GM18873 (cell line): ENCODE results near the gene MTHFD2L.
"Not testable (repeated sequence)": the region's sequence is repeated elsewhere in the genome, so short reads cannot be mapped to it uniquely, and the experiment has no call there.

Experiments used
- ATAC-seq: cut with Tn5 transposase; IDR thresholded peaks from one replicate; pipeline ENCODE4 v1.9.1; 2021; ENCODE audit warnings: mild to moderate bottlenecking, moderate library complexity, moderate number of reproducible peaks; ENCODE audit not compliant: unreplicated experiment, low FRiP score

Gene MTHFD2L

DNA sequence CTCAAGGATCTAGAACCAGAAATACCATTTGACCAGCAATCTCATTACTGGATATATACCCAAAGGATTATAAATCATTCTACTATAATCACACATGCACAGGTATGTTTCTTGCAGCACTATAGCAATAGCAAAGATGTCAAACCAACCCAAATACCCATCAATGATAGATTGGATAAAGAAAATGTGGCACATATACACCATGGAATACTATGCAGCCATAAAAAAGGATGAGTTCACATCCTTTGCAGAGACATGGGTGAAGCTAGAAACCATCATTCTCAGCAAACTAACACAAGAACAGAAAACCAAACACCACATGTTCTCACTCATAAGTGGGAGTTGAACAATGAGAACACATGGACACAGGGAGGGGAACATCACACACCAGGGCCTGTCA is 25.7 kb upstream of the MTHFD2L start:
- not testable (repeated sequence) for ATAC-seq

DNA sequence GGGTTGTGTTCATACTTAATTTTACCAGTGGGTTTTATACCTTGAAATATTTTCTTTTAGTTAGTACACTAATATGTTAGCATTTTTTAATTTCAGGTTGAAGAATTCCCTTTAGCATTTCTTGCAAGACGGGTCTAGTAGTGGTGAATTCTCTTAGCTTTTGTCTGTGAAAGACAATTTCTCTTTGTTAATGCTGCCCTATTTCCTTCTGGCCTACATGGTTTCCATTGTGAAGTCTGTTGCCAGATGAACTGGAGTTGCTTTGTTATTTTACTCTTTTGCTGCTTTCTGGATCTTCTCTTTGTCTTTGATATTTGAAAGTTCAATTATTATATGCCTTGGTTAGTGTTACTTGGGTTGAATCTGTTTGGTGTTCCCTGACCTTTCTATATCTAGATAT is 25.0 kb upstream of the MTHFD2L start:
- no peak for ATAC-seq

DNA sequence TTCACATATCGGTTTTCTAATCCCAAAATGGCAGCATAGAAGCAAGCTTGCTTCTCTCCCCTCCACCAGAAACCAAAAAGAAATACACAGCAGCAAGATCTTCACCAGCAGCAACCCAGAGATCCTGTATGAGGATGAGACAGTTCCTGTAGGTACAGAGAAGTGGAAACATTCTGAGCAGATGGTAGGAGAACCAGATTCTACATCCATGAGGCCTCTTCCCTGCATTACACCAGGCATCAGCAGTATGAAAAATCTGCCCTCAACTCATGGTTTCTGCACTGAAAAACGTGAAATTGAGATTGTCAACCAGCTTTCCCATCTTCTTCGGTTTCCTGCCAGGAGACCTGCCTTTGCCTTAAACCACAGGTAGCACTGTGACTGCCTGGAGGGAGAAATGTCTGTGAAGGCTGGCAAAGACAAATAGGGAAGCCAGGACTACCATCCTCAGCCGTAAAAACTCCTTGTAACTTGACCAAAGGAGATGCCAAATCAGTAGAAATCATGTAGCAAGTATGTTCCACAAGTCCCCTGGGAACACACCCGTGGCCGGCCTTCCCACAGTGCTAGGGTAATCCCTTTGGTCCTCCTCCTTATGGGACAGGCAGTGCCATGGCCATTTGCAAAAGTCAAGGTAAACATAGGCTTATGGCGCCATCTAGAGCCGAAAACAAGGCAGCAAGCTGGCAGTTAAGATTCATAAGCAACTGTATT is 24.0 kb upstream of the MTHFD2L start:
- peak; percentile 63 for ATAC-seq

DNA sequence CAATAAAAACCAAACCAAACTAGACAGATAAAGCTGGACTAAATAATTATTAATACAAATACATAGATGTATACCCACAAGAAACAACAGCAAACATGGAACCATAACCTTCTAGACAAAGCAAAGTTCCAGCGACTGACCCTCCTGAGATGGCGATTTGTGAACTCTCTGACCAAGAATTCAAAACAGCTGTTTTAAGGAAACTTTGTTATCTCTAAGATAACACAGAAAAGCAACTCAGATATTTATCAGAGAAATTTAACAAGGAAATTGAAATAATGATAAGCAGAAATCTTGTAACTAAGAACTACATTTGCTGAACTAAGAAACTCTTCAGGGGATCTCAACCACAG is 23.4 kb upstream of the MTHFD2L start:
- ATAC-seq = no peak

DNA sequence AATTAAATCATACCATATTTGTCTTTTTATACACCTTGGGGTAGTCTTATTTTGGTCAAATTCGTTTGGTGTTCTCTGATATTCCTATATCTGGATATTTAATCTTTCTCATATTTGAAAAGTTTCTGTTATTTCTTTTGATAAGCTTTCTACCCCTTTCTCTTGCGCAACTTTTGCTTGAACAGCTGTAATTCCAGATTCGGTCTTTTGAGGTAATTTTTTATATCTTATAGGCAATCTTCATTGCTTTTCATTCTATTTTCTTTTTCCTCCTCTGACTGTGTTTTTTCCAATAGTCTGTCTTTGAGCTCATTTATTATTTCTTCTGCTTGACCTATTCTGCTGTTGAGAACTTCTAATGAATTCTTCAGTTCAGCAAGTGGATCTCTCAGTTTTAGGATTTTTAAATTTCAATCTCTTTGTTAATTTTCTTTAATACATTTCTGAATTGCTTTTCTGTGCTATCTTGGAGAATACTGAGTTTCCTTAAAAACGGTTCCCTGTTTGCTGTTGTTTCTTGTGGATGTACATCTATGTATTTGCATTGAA is 11.3 kb upstream of the MTHFD2L start:
- no peak for ATAC-seq

DNA sequence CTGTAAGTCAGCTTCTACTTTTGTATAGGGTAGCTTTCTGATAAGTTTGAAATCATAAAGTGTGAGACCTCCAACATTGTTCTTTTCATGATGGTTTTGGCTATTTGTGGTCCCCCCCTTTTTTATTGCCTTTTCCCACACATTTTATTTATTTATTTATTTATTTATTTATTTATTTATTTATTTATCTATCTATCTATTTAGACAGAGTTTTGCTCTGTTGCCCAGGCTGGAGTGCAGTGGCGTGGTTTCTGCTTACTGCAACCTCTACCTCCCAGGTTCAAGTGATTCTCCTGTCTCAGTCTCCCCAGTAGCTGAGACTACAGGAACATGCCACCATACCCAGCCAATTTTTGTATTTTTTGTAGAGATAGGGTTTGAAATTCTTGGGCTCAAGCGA is 9.7 kb upstream of the MTHFD2L start:
- ATAC-seq = no peak

DNA sequence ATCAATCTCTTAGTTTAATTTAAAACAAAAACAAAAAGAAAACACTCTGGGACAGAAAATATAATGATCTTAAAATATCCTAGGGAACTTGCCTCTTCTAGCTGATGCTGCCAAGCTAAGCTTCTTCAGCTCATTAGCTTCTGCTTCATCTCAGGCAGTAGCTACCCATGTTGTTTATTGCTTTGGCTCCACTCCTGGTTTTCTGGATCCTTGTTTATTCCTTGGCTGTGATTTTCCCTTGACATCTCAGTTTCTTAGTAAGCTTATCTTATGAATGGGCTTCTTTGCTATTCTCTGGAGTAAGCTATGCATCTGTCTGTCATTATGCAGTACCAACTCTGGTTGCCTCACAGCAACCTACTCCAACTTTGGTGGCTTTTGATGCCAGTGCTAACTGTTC is 5.1 kb upstream of the MTHFD2L start:
- ATAC-seq = no peak

DNA sequence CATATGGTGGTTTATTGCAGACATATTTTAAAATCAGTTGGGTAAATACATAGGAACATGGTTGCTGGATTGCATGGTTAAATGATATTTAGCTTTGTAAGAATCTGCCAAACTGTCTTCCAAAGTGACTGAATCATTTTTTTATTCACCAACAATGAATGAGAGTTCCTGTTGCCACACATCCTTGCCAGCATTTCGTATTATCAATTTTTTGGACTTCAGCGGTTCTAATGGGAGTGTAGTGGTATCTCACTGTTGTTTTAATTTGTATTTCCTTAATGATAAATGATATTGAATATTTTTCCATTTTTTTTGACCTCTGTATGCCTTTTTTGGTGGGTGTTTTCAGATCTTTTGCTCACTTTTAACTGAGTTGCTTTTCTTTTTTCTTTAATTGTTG is 1.4 kb upstream of the MTHFD2L start:
- no peak for ATAC-seq

DNA sequence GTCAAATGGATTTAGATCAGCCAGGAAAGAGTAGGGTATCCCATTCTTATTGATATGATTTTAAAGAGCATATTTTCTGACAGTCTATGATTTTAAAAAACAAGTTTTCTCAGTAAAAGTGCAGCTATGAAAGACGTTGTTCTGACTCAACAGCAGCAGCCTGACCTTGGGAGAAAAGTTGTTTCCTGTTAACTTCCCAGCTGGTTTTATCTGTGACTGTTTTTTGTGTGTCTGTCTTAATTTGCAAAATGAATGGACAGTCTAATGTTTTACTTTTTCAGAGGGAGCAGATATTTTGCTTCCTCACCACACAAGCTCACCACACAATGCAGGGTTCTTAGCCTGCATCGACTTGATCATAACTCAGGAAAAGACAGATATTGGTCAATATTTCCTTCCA is 764 bp upstream of the MTHFD2L start:
- ATAC-seq = no peak

DNA sequence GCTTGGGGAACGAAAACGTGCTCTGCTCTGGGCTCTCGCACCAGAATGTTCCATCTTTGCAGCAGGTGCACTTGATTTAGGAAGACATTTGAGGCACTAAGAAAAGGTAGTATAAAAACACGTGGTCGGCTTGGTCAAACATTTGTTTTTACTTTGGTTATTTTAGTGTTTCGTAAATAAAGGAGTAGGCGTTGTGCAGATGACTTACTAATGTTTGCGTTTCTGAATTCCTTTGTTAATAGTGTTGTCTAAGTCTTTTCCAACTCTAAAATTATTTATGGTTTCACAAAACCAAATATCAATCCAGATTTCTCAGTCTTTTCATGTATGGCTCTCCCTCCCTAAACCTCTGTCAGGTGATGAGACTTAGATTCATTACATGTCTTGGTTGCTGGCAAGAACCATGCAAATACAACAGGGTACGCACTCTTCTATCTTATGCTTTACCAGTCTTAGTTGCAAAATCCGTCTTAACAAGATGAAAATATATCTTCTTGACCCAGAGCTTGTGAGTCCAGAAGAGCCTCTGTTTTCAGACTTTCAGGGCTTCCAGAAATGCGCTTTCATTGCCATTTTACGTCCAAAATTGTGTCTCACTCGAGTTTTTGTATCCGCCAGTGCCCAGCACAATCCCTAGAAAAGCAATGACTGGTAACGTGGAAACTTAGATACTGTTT is 686 bp downstream of the MTHFD2L start:
- ATAC-seq = no peak

DNA sequence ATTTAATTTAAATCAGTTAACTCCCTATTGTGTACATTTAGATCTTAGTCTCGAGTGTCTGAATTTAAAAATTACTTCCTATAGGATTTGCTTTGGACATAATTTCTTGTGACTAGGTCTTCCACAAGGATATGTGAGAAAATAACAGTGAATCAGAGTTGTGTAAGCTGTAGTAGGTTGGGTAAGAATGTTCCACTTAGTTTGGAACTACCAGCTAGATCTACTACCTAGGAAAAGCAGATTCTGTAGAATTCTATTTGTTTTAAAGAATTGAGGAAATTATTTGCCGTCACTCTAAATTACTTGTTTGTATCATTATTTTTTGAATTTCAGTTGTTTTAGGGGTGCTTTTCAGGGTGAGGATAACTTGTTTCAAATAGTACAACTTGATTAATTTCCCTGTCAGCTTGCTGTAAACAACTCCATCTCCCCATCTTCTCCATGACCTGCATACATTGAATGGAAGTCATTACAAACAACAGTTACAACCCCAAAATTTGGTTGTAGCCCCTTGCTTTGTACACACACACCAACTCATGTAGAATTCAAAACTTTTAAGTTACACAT is 1.3 kb downstream of the MTHFD2L start:
- ATAC-seq = no peak

DNA sequence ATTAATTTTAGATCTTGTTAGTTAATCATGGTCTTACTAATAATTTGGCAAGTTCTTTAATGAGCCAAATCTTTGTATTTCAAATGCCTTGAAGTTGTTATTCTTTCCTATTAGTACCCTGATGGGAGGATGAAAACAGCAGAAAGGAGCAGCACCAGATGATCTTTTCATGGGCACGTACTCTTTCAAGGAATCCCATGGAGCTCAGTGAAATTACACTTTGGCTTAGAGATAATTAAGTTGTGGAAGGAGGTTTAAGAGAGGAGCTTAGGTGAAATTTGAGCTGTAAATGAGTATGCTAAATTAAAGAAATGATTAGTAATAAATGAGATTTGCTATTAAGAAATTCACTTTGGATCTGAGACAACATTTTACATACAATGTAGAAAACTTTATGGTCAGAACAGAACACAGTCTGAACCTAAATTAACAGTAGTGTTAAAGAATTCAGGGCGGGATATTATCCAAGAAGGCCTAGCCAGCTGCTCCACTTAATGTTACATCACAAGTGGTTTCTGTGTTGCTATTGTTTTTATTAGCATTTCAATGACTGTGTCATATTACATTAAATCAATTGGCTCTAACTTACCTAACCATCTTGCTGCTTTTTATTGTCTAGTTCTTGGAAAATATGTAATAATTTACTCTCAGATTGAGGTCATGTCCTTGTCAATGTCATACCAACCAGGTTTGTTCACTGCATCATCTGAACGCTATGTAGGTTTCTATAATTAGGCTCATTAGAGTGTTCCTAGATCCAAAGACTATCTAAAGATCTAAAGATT is 3.9 kb downstream of the MTHFD2L start:
- no peak for ATAC-seq

DNA sequence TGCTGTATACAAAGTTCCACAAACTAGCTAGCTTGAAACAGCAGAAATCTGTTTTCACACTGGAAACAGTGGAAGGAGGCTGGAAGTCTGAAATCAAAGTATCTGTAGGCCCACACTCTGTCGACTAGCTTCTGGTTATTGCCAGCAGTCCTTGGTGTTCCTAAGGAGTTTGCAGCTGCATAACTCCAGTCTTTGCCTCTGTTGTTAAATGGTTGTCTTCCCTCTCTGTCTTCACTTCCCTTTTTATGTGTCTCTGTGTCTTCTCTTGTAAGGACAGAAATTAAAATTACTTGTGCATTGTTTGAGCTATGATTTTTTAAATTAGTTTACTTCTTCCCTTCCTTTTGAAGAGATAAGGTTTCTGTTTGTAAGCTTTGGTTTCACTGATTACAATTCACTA is 8.2 kb downstream of the MTHFD2L start:
- no peak for ATAC-seq

DNA sequence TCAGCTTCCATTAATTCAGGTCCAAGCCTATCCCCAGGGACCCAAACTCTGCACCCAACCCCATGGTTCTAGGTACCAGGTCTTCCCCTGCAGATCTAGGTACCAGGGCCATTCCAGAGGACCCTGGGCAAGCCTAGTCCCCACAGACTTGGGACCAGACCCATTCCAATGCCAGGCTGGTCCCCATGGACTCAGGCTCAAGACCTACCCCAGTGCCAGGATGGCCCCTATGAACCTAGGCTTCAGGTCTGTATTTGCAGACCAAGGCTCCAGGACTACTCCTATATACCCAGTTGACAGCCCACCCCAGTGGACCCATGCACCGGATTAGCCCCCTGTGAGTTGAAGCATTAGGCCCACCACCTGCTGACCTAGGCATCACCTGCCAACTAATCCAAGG is 8.9 kb downstream of the MTHFD2L start:
- no peak for ATAC-seq

DNA sequence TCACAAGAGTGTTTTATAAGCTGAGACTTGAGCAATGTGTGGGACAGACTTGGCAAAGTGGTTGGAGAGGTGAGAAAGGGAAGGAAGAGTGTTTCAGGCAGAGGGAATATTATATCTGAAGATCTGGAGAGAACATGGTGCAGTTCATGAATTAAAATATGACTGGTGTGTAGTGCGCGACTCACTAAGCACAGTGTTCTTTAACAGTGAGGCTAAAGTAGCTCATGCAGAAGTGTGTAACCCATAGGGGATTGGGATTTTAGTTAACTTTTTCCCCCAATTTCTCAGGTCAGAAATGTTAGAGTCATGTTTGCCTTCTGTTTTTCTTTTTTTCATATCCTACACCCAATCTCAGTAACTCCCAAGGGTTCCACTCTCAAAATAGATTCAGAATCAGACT is 9.7 kb downstream of the MTHFD2L start:
- ATAC-seq = no peak

DNA sequence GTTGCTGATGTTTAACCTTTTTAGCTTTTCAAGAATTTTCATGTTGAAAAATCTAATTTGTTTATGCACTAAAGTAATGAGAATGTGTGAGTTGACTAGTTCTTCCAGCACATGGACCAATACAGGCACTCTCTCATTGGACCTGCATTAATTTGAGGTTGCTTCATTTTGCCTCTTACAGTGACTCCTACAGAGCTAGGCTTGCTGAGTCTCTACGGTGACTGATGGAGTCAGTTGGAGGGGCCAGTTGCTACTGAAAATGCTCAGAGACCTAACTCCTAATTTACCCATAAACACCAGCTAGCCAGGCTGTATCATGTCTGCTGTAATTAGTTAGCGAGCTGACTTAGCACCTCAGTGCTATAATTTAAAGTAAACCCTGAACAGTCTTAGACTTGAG is 10.9 kb downstream of the MTHFD2L start:
- no peak for ATAC-seq

DNA sequence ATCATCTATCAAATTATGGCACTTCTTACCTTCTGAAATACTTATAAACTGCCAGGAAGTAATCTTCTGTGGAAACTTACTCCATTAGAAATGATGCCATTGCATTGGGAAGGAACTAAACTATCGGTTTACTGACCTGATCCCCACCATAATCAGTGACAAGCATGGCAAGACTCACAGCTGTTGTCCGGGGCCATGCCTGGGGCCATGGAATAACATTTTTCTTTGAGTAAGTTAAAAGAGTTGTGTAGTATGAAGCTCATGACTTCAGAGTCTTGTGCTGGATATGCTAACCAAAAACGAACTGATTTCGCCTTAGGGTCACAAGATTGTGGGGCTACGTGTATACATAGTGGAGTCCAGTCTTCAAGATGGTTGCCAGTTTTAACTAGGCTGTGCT is 15.4 kb downstream of the MTHFD2L start:
- no peak for ATAC-seq

DNA sequence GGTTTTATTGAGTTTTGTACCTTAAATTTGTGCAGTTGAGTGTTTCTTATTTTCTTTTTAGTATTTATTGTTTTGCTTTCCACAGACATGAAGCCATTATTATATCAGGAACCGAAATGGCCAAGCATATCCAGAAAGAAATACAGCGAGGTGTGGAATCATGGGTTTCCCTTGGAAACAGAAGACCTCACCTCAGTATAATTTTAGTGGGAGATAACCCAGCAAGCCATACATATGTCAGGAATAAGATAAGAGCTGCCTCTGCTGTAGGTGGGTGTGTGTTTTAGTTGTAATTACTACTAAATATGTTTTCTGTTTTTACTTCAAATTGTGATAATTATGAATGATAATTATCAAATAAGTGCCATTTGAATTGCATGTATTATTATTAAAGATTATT is 16.5 kb downstream of the MTHFD2L start:
- no peak for ATAC-seq

DNA sequence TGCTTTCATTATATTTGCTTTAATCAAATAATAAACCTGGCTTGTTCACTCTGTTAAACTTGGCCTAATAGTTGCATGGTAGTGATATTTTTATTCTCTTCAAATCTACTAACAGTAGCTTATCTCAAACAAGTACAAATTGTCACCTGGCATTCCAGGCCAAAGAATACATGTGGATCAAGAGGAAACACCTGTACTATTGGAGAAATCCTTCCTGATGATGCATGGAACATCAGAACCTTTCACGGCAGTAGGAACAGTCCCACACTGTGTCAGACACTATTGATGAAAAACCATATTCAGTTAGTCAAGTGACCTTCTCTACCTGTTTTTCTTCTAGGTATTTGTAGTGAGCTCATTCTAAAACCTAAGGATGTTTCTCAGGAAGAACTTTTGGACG is 17.0 kb downstream of the MTHFD2L start:
- ATAC-seq = no peak

DNA sequence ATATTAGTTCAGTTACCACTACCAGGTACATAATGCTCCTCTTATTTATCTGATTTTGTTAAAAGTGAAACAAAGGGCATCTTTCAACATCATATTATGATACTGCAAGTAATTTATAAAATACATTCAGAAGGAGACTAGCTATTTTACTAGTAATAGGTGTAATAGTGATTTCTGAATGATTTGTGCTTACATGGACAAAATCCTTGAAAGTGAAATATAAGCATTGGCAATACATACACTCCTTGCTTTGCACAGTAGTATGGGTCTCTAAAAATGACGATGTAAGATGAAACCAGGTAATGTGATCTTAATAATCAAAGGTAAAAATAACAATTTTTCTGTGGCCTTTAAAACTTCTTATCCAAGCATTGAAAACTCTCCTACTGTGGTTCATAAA is 17.5 kb downstream of the MTHFD2L start:
- ATAC-seq = no peak

DNA sequence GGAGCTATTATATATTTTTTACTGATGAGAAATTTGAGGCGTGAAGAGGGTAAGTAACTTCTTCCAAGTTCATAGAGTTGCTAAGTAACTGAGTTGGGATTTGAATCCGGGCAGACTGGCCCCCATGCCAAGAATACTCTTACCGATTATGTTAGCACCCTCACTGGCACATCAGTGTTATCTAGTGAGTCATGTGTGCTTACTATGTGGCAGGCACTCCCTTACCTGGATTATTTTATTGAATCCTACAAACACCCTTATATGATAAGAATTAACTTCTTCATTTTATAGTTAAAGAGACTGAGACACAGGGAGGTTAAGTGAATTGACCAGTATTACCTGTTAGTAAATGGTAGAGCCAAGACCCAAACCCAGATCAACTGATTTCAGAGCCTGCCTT is 20.9 kb downstream of the MTHFD2L start:
- no peak for ATAC-seq
